ENCODE results near the gene TNFSF13B. TPM values are rescaled to one million over a fixed set of nuclear protein-coding genes. Genes with fewer than 3 reads are reported as not detected.

The TNFSF13B gene
- total RNA-seq, 2 experiments from 2014 or later: 2.0 to 2.6 TPM

DNA sequence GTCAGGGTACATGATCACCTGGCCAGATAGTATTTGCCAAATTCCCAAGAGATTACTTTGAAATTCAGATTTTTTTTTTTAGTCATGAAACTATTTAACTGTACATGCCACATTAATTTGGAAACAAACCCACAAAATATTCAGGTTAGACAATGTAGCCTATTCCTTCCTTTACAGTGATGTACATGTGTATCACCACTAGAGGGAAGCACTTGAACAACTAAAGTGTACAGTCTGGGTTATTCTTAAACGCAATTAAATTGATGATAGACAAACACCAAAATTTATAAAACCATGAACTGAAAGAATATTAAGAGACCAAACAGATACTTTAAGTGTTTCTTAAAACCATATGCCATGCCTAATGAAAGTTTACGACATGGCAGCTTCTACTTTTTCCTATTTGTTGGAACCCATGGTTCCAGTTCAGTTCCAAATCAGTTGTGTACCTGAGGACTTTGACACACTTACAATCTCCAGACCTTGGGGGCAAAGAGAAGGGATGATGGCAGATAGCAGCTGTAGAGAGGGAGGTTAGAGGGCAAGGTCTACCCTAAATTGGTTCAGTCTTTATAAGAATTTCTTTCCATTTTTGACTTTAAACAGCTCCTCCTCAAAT is 52.8 kb downstream of the TNFSF13B start:
- H3K27ac Mint-ChIP-seq: no peak overlapping the region
- intact Hi-C loops (cut with micrococcal nuclease): loop anchor here (1.0 to 10.0 kb wide), 8 partner anchors 20 to 1792 kb away; partner anchors contain the start of gene IRS2
- H3K4me3 Mint-ChIP-seq: no peak overlapping the region

GRCh38 chr13:108323031-108323430 is 53.5 kb downstream of the TNFSF13B start:
- CTCF ChIA-PET: interaction anchor here (0.6 to 1.8 kb wide), 6 partner anchors 18 to 593 kb away, joined by 3 to 6 read pairs (median 4); no protein-coding TSS in a partner anchor
- Mint-ChIP-seq H3K36me3 (ENCODE audit: low read depth) (no peaks in the 10 kb centered on the region), H3K9me3 (no peaks in the 10 kb centered on the region), H3K4me3 (no peak overlapping the region), H3K4me1 (ENCODE audit: low read depth) (peaks cover 21% of the 10 kb centered on the region), H3K27ac (no peak overlapping the region), H3K27me3 (ENCODE audit: low read depth) (no peaks in the 10 kb centered on the region)
- DNase-seq: no peak
- intact Hi-C loops (cut with micrococcal nuclease): loop anchor here (5.0 to 10.0 kb wide), 5 partner anchors 84 to 1792 kb away; partner anchors contain the start of gene IRS2

More for the DNA sequence above, 52.8 kb downstream of the TNFSF13B start:
- Mint-ChIP-seq H3K9me3 (no peaks in the 10 kb centered on the region), H3K36me3 (ENCODE audit: low read depth) (no peaks in the 10 kb centered on the region), H3K27me3 (ENCODE audit: low read depth) (no peaks in the 10 kb centered on the region), H3K4me1 (ENCODE audit: low read depth) (peaks cover 21% of the 10 kb centered on the region)
- CTCF ChIA-PET: interaction anchor here (0.6 to 1.8 kb wide), 6 partner anchors 18 to 593 kb away, joined by 3 to 6 read pairs (median 4); no protein-coding TSS in a partner anchor
- DNase-seq: no peak

DNA sequence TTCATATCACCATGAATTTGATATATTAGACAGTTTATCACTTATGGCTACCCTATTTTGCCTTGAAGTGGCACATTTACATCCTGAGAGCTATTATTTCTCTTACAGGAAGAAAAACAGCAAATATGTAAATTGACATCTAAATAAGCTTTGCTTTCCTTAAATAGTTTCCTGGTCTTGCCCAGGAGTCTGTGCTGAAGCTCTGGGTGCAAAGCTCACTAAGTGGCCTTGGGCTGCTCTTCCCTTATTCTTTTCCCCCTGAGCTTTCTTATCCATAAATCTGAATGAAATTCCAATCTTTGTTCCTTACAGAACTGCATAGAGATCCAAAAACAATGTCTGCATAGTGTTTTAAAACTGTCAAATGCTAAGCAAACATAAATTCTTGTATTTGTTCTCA is 56.3 kb downstream of the TNFSF13B start:
- Mint-ChIP-seq H3K4me1 (ENCODE audit: low read depth) (peaks cover 21% of the 10 kb centered on the region), H3K4me3 (no peak overlapping the region), H3K27ac (no peak overlapping the region), H3K9me3 (no peaks in the 10 kb centered on the region), H3K27me3 (ENCODE audit: low read depth) (no peaks in the 10 kb centered on the region), H3K36me3 (ENCODE audit: low read depth) (no peaks in the 10 kb centered on the region)
- DNase-seq: no peak
- CTCF ChIA-PET: interaction anchor here (1.1 to 1.4 kb wide), 2 partner anchors 182 to 569 kb away, joined by 4 to 6 read pairs; no protein-coding TSS in a partner anchor
- intact Hi-C loops (cut with micrococcal nuclease): loop anchor here (1.0 to 10.0 kb wide), 3 partner anchors 569 to 1789 kb away; partner anchors contain the start of gene IRS2

DNA sequence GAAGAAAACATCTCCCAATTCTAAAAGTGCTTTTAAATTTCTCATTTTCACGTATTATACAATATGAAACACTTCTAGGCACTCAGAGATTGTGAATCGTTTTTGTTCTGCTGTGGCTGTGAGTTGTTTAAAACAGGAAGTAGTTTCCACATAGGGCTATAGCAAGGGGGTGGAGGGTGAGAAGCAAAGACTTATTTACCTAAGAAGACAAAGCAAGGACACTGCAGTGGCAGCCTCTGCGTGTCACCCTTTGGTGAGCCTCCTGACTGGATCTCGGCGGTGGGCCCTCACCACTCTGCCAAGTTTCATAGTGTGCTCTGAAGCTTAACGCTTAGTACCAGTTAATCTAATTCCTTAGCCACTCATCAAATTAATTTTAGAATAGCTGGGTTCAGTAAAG is 56.8 kb downstream of the TNFSF13B start:
- H3K4me3 Mint-ChIP-seq: no peak overlapping the region
- peak; percentile 35 for DNase-seq
- intact Hi-C loops (cut with micrococcal nuclease): loop anchor here (1.0 to 10.0 kb wide), 3 partner anchors 569 to 1788 kb away; partner anchors contain the start of gene IRS2
- H3K4me1 Mint-ChIP-seq (ENCODE audit: low read depth): peaks cover 21% of the 10 kb centered on the region
- CTCF ChIA-PET: interaction anchor here (0.6 to 1.4 kb wide), 3 partner anchors 80 to 569 kb away, joined by 3 to 6 read pairs (median 4); no protein-coding TSS in a partner anchor
- H3K36me3 Mint-ChIP-seq (ENCODE audit: low read depth): no peaks in the 10 kb centered on the region
- H3K27me3 Mint-ChIP-seq (ENCODE audit: low read depth): no peaks in the 10 kb centered on the region
- no peaks in the 10 kb centered on the region for H3K9me3 Mint-ChIP-seq
- no peak overlapping the region for H3K27ac Mint-ChIP-seq

DNA sequence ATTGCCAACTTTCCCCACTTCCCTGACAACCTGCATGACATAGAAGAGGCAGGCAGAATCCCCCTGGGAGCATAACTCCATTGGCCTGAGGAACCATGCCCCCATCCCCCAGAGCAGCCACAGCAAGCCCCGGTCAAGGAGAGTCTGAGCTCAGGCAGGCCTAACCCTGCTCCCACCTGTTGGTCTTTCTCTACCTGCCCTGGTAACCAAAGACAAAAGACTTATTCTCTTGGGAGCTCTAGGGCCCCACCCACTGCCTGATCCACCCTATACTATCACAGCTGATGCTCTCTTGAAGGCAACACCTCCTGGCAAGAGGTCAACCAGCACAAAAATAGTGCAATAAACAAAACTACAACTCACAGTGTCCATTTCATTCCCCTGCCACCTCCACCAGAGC is 59.3 kb downstream of the TNFSF13B start:
- Mint-ChIP-seq H3K36me3 (ENCODE audit: low read depth) (no peaks in the 10 kb centered on the region), H3K4me3 (no peak overlapping the region), H3K4me1 (ENCODE audit: low read depth) (peaks cover 17% of the 10 kb centered on the region), H3K27ac (no peak overlapping the region), H3K9me3 (peaks cover 1% of the 10 kb centered on the region), H3K27me3 (ENCODE audit: low read depth) (no peaks in the 10 kb centered on the region)
- no peak for DNase-seq
- intact Hi-C loops (cut with micrococcal nuclease): loop anchor here (10.0 kb wide), 2 partner anchors 1456 to 1786 kb away; partner anchors contain the start of gene IRS2
- CTCF ChIA-PET: interaction anchor here (2.2 kb wide), 1 partner anchor 566 kb away, joined by 6 read pairs; no protein-coding TSS in a partner anchor

DNA sequence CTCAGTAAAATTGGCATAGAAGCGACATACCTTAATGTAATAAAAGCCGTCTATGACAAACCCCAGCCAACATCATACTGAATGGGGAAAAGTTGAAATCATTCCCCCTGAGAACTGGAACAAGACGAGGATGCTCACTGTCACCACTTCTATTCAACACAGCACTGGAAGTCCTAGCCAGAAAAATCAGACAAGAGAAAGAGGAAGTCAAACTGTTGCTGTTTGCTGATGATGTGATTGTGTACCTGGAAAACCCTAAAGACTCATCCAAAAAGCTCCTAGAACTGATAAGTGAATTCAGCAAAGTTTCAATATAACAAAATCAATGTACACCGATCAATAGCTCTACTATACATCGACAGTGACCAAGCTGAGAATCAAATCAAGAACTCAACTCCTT is 63.3 kb downstream of the TNFSF13B start:
- Mint-ChIP-seq H3K9me3 (peaks cover 4% of the 10 kb centered on the region), H3K4me3 (no peak overlapping the region), H3K27ac (no peak overlapping the region), H3K27me3 (ENCODE audit: low read depth) (no peaks in the 10 kb centered on the region), H3K36me3 (ENCODE audit: low read depth) (no peaks in the 10 kb centered on the region), H3K4me1 (ENCODE audit: low read depth) (no peaks in the 10 kb centered on the region)
- no peak for DNase-seq
- intact Hi-C loops (cut with micrococcal nuclease): no loop called here
- CTCF ChIA-PET: no interaction called here

DNA sequence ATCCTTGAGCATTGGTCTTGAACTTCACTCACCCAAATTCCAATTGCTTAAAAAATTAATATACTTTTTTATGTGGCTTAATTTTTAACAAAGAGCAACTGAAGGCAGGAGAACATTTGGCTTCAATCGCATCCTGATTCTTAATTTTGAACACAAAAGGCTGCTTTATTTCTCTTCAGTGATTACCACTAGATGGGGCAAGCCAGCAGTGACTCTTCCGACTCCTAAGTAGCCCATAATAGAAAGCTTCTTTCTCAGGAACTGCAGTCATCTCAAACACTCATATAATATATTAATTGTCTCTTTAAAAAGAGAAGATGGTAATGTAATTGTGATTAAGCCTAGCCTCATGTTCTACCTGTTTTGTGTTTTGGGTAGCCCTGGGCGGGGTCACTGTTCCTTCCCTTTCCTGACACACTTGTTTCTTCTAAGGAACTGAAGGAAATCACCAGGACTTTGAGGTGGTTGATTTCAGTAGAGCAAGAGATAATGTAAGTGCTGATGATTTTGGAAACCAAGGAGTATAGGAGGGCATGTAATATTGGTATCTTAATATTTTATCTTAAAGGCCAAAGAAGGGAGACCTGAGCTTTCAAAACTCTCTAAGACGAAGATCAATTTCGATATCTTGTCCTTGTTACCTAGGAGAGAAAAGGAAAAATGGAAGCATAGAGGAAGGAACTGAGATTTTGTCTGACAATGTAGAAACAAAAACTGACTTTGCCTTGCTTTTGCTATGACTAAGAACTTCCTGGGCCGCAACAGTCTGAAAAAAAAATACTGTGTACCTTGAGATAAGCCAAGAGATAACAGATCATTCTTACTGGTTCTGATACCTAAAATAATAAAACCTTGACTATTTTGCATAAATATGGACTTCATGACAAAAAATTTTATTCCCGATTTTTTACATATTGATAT is 73.1 kb downstream of the TNFSF13B start:
- peak overlapping the region; percentile 56 for H3K27ac Mint-ChIP-seq

GRCh38 chr13:108345016-108345415 is 75.5 kb downstream of the TNFSF13B start:
- DNase-seq: no peak
- Mint-ChIP-seq H3K27ac (no peak overlapping the region), H3K36me3 (ENCODE audit: low read depth) (no peaks in the 10 kb centered on the region), H3K27me3 (ENCODE audit: low read depth) (no peaks in the 10 kb centered on the region), H3K9me3 (no peaks in the 10 kb centered on the region), H3K4me3 (no peak overlapping the region), H3K4me1 (ENCODE audit: low read depth) (peaks cover 24% of the 10 kb centered on the region)
- CTCF ChIA-PET: no interaction called here
- intact Hi-C loops (cut with micrococcal nuclease): no loop called here

More for the DNA sequence above, 73.1 kb downstream of the TNFSF13B start:
- CTCF ChIA-PET: interaction anchor here (0.7 to 2.1 kb wide), 6 partner anchors 11 to 555 kb away, joined by 3 to 7 read pairs (median 6); no protein-coding TSS in a partner anchor
- no peaks in the 10 kb centered on the region for H3K36me3 Mint-ChIP-seq (ENCODE audit: low read depth)
- peak; percentile 28 for DNase-seq
- H3K4me3 Mint-ChIP-seq: peak overlapping the region; percentile 4
- H3K27me3 Mint-ChIP-seq (ENCODE audit: low read depth): no peaks in the 10 kb centered on the region
- H3K4me1 Mint-ChIP-seq (ENCODE audit: low read depth): peaks cover 24% of the 10 kb centered on the region
- H3K9me3 Mint-ChIP-seq: no peaks in the 10 kb centered on the region
- intact Hi-C loops (cut with micrococcal nuclease): loop anchor here (1.0 to 5.0 kb wide), 5 partner anchors 20 to 553 kb away; partner anchors contain the start of gene TNFSF13B

- CTCF ChIA-PET: interaction anchor here (0.9 kb wide), 1 partner anchor 119 kb away, joined by 3 read pairs; no protein-coding TSS in a partner anchor
- intact Hi-C loops (cut with micrococcal nuclease): no loop called here
- DNase-seq: peak; percentile 47
- H3K36me3 Mint-ChIP-seq (ENCODE audit: low read depth): no peaks in the 10 kb centered on the region
- H3K9me3 Mint-ChIP-seq: no peaks in the 10 kb centered on the region
- no peak overlapping the region for H3K4me3 Mint-ChIP-seq
- H3K27me3 Mint-ChIP-seq (ENCODE audit: low read depth): no peaks in the 10 kb centered on the region
- peaks cover 24% of the 10 kb centered on the region for H3K4me1 Mint-ChIP-seq (ENCODE audit: low read depth)
- no peak overlapping the region for H3K27ac Mint-ChIP-seq
Observed at GRCh38 chr13:108346376-108346775, 76.9 kb downstream of the TNFSF13B start.

- Mint-ChIP-seq H3K36me3 (ENCODE audit: low read depth) (no peaks in the 10 kb centered on the region), H3K4me3 (no peak overlapping the region), H3K9me3 (no peaks in the 10 kb centered on the region)
Observed at GRCh38 chr13:108349269-108349668, 79.8 kb downstream of the TNFSF13B start.

DNA sequence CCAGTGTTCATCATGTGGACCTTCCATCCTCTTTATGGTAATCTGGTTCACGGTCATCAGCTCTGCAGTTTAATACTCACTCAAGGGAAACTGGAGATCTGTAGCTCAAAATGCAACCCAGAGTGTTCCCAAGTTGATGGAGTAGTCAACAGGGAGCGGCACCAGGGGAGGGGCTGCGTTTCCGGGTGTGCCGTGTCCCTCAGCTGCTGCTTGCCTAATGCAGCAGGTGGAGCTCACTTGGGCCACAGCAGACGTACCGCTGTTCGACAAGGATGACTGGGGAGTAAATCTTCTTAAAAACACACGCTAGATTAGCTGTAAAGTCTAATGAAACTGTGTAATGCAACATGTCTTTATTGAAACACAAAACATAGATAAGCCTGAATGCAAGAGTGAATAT is 81.1 kb downstream of the TNFSF13B start:
- no peak for DNase-seq
- no peaks in the 10 kb centered on the region for H3K27me3 Mint-ChIP-seq (ENCODE audit: low read depth)
- intact Hi-C loops (cut with micrococcal nuclease): no loop called here
- CTCF ChIA-PET: no interaction called here
- H3K36me3 Mint-ChIP-seq (ENCODE audit: low read depth): no peaks in the 10 kb centered on the region
- H3K27ac Mint-ChIP-seq: no peak overlapping the region
- H3K4me1 Mint-ChIP-seq (ENCODE audit: low read depth): peaks cover 6% of the 10 kb centered on the region
- no peaks in the 10 kb centered on the region for H3K9me3 Mint-ChIP-seq
- no peak overlapping the region for H3K4me3 Mint-ChIP-seq

More at GRCh38 chr13:108349269-108349668, 79.8 kb downstream of the TNFSF13B start:
- intact Hi-C loops (cut with micrococcal nuclease): no loop called here
- CTCF ChIA-PET: no interaction called here
- Mint-ChIP-seq H3K27ac (no peak overlapping the region), H3K27me3 (ENCODE audit: low read depth) (no peaks in the 10 kb centered on the region), H3K4me1 (ENCODE audit: low read depth) (peaks cover 6% of the 10 kb centered on the region)
- DNase-seq: no peak

DNA sequence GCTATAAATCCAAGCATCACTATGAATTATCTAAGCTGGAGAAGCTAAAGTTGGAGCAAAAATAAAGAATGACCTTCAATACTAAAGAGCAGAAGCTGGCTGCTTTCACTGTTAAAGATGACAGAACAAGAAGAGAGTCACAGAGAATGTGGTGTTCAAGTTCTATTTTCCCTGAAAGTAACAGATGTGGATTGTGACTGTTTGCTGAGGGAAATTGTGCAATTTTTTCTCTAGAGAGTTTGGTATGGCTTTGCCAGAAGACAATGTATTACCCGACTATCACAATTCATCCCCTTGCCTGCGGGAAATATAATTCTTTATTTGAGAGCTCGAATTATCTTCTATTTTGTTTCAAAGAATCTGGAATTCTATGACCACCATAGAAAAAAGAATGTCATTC is 83.1 kb downstream of the TNFSF13B start:
- Mint-ChIP-seq H3K4me3 (no peak overlapping the region), H3K4me1 (ENCODE audit: low read depth) (no peaks in the 10 kb centered on the region), H3K9me3 (no peaks in the 10 kb centered on the region), H3K36me3 (ENCODE audit: low read depth) (no peaks in the 10 kb centered on the region), H3K27ac (no peak overlapping the region), H3K27me3 (ENCODE audit: low read depth) (no peaks in the 10 kb centered on the region)
- no peak for DNase-seq
- intact Hi-C loops (cut with micrococcal nuclease): no loop called here
- CTCF ChIA-PET: interaction anchor here (0.5 to 1.7 kb wide), 3 partner anchors 10 to 543 kb away, joined by 3 to 6 read pairs (median 3); no protein-coding TSS in a partner anchor

Data from activated naive CD4-positive, alpha-beta T cell treated with anti-CD3 and anti-CD28 coated beads for 36 hours (primary cell).